Ascending aorta (tissue), 2 donors: ENCODE data around the gene ITPKC. TPM values are rescaled to one million over a fixed set of nuclear protein-coding genes. Genes with fewer than 3 reads are reported as not detected.

Source experiments
- DNase-seq, 2 donors: peaks; one replicate each; pipeline ENCODE4 v3.0.0-alpha.2; 2019; ENCODE audit warnings: low spot score in 2 of 2
- H3K27ac ChIP-seq, 2 donors: fragments of 200-600 bp; sonication (generic); one replicate each; pipeline ENCODE4 v1.5.1; 2016 to 2017; ENCODE audit warnings: mild to moderate bottlenecking in 1 of 2
- H3K27me3 ChIP-seq: fragments of 200-600 bp; sonication (generic); one replicate; pipeline ENCODE4 v1.5.1; 2017
- H3K36me3 ChIP-seq, 2 donors: fragments of 200-600 bp; sonication (generic); one replicate each; pipeline ENCODE4 v1.5.1; 2016
- H3K4me1 ChIP-seq, 2 donors: fragments of 200-600 bp; sonication (generic); one replicate each; pipeline ENCODE4 v1.5.1; 2016 to 2017; ENCODE audit warnings: mild to moderate bottlenecking in 1 of 2
- H3K4me3 ChIP-seq, 2 donors: fragments of 200-600 bp; sonication (generic); one replicate each; pipeline ENCODE4 v1.5.1; 2016 to 2017; ENCODE audit warnings: mild to moderate bottlenecking in 1 of 2
- H3K9me3 ChIP-seq, 2 donors: fragments of 200-600 bp; sonication (generic); one replicate each; pipeline ENCODE4 v1.5.1; 2016
- CTCF ChIP-seq, 3 experiments: fragments of 200-600 bp in 2 of 3; fragments of 450-650 bp in 1 of 3; sonication (generic) in 2 of 3; IDR thresholded peaks; one replicate each; pipeline ENCODE4 v1.5.1; 2016 to 2019; ENCODE audit warnings: antibody characterized with exemption in 3 of 3, mild to moderate bottlenecking in 1 of 3, moderate library complexity in 1 of 3
- intact Hi-C: fragments of 100-400 bp; cut with DNase I; formaldehyde crosslinking; loops from one replicate; pipeline ENCODE4 v1.15.1; 2023
- total RNA-seq: library from RNA; depleted of rRNA; stranded (reverse); fragments of >200 nt; gene quantifications from one replicate; pipeline ENCODE4 v1.1.0, GENCODE V29; 2016

The ITPKC gene
- total RNA-seq, 1 donor from 2014 or later = 60.7 TPM

- H3K4me1 ChIP-seq = peaks cover 6 to 11% of the 10 kb centered on the region in 2 donors
- H3K27ac ChIP-seq = peak overlapping the region; percentile 66 to 75
- DNase-seq = no peak
- no peaks in the 10 kb centered on the region for H3K9me3 ChIP-seq
- peaks cover 48 to 51% of the 10 kb centered on the region in 2 donors for H3K36me3 ChIP-seq
- peak overlapping the region in 1 of 2 donors; percentile 8 for H3K4me3 ChIP-seq
- no peak for TF ChIP-seq CTCF (IDR thresholded peaks at IDR 0.05)
- intact Hi-C loops = no loop called here
- H3K27me3 ChIP-seq = no peaks in the 10 kb centered on the region
Measured at GRCh38 chr19:40739871-40740703, 23.2 kb downstream of the ITPKC start.

- peak in 1 of 2 donors; percentile 84 for DNase-seq
- Histone ChIP-seq H3K4me3 (peak overlapping the region in 1 of 2 donors; percentile 8), H3K9me3 (no peaks in the 10 kb centered on the region), H3K27me3 (no peaks in the 10 kb centered on the region), H3K4me1 (peaks cover 6 to 11% of the 10 kb centered on the region in 2 donors), H3K36me3 (peaks cover 42 to 44% of the 10 kb centered on the region in 2 donors), H3K27ac (peak overlapping the region; percentile 66 to 75)
- TF ChIP-seq CTCF (IDR thresholded peaks at IDR 0.05) = no peak
- intact Hi-C loops = no loop called here
Measured at GRCh38 chr19:40740747-40741146, 23.8 kb downstream of the ITPKC start.

GRCh38 chr19:40741527-40742390 is 24.8 kb downstream of the ITPKC start:
- peaks cover 6 to 11% of the 10 kb centered on the region in 2 donors for H3K4me1 ChIP-seq
- DNase-seq = no peak
- intact Hi-C loops = no loop called here
- H3K9me3 ChIP-seq = no peaks in the 10 kb centered on the region
- peak overlapping the region; percentile 66 to 75 for H3K27ac ChIP-seq
- H3K36me3 ChIP-seq = peaks cover 32 to 34% of the 10 kb centered on the region in 2 donors
- H3K27me3 ChIP-seq = no peaks in the 10 kb centered on the region
- H3K4me3 ChIP-seq = no peak overlapping the region
- no peak for TF ChIP-seq CTCF (IDR thresholded peaks at IDR 0.05)

GRCh38 chr19:40742477-40742876 is 25.6 kb downstream of the ITPKC start:
- no peak for DNase-seq
- H3K4me1 ChIP-seq = peaks cover 6 to 11% of the 10 kb centered on the region in 2 donors
- intact Hi-C loops = no loop called here
- H3K36me3 ChIP-seq = peaks cover 24 to 27% of the 10 kb centered on the region in 2 donors
- H3K4me3 ChIP-seq = no peak overlapping the region
- no peak overlapping the region for H3K27ac ChIP-seq
- no peaks in the 10 kb centered on the region for H3K9me3 ChIP-seq
- no peaks in the 10 kb centered on the region for H3K27me3 ChIP-seq
- TF ChIP-seq CTCF (IDR thresholded peaks at IDR 0.05) = no peak

- intact Hi-C loops = no loop called here
- peaks cover 6 to 11% of the 10 kb centered on the region in 2 donors for H3K4me1 ChIP-seq
- no peaks in the 10 kb centered on the region for H3K9me3 ChIP-seq
- TF ChIP-seq CTCF (IDR thresholded peaks at IDR 0.05) = no peak
- H3K27me3 ChIP-seq = no peaks in the 10 kb centered on the region
- peaks cover 20 to 24% of the 10 kb centered on the region in 2 donors for H3K36me3 ChIP-seq
- H3K27ac ChIP-seq = no peak overlapping the region
- H3K4me3 ChIP-seq = no peak overlapping the region
- DNase-seq = no peak
Measured at GRCh38 chr19:40742886-40743285, 26.0 kb downstream of the ITPKC start.
